NCI-H226 (cell line): ENCODE data around the gene PGM2.
A peak's percentile ranks its signal among the peaks of the same experiment; 100 is the strongest.

Source experiments
- DNase-seq: peaks from one replicate; pipeline ENCODE4 v3.0.0-alpha.2; 2015

The PGM2 gene

GRCh38 chr4:37904824-37905223, 78.3 kb downstream of the PGM2 start:
- DNase-seq, result no peak

DNA sequence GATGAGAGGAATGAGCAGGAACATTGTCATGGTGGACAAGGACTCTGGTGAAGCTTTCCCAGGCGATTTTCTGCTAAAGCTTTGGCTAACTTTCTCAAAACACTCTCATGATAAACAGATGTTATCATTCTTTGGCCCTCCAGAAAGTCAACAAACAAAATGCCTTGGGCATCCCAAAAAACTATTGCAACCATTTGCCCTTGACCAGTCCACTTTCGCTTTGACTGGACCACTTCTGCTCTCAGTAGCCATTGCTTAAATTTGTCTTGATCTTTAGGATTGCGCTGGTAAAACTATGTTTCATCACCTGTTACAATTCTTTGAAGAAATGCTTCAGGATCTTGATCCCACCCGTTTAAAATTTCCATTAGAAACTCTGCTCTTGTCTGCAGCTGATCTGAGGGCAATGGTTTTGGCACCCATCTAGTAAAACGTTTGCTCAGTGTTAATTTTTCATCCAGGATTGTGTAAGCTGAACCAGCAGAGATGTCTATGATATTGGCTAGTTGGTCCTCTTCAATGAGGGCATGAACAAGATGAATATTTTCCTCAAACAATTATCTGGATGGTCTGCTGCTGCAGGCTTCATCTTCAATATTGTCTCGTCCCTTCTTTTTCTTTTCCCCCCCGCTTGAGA, 79.2 kb downstream of the PGM2 start:
- DNase-seq, result no peak

DNA sequence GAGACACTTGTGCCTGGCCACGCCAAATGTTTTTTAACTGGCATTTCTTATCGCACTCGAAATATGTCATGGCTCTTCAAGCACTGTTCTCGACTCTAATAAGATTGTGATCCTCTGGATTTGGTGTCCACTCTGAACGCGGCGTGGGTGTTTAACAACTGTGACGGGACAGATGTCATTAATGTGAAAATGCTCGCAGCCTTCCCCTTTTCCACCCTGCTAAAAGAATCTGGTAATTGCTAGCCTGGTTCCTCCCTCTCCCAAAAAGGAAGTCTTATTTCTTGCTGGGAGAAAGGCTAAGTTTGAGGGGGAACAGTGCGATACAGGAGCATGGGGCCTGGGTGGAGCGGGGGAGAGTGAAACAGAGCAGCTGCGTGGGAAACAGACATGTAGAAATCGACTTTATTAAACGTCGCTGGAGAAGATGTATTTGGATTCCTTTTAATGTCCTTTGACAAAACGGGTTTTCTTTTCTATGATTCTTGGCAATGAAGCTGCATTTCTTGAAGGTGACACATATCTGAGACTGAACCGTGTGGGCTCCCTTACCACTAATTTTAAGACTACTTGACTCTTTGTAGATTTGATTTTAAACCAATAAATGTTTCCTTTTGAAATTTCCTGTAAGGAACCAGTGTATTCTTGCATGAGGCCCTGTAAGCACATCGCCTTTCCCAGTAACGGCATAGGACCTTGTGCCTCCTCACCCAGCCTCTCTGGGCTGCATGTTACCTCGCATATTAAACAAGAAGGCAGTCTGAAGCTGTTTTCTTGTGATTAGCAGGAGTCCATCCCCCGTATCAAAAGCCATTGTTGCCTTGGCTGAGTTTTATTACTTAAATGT, 82.2 kb downstream of the PGM2 start:
- DNase-seq, result peak; percentile 3

DNA sequence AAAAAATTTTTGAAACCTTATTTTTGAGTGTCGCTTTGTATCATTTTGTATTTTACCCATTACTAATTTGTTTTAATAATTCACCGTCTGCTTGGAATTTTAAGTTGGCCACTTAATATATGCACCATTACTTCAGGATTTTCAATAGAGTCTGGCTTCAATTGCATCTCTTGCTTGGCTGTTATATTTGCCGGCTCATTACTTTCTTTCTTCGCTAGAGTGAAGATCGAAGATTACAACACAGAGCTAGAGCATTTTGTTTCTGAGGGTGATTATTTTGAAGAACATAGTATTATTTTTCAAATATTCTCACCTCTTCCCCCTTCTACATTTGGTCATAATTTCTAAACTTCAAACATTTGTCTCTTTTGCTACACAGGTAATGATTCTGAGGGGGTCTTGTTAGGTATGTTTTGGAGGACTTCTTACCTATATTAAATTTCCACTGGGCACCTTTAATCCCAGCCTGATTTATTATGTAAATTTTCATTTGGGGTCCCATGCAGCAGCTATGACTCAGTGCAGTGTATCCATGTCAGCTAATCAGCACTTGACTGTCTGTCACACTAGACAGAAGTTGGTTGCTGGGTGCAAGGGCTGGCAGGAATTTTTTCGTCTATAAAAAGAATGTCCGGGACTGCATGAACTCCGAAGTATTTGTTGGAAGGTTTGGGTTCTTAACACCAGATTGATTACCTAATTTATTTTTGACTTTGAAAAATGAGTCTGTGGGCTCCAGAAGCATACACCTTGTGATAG, 83.0 kb downstream of the PGM2 start:
- DNase-seq, result no peak

DNA sequence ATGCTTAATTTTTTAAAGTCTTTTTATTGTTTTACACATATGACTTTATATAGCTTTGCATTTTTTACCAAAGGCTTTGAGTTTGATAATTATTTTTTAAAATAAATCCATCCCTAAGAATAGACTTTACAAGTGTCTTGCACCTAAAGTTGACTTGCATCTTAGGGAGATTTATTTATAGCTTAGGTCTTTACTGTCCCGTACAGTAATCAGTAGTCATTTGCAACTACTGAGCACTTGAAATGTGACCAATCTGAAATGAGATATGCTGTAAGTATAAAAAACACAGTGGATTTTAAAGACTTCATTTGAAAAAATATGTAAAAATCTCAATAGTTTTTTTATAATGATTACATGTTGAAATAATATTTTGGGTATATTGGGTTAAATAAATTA, 83.6 kb downstream of the PGM2 start:
- DNase-seq, result no peak
